ENCODE data around the gene TMEFF1.

TMEFF1 gene

DNA sequence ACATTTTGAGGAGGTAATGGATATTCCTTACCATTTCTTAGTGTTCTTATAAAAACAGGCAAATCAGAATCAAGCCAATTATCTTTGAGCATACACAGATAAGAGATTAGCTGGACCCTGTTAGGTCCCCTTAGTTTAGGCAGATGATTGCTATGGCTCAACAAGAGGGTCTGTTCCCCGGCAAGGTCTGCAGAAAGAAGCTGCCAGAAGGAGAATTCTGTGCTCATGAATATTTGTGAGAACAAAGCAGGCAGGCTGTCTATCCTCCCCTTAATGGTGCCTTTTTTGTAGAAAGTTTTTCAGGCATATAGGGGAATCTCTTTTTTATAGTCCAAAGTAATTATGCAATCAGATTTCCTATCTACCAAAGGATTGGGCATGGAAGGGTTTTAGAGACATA, 132.5 kb downstream of the TMEFF1 start:
- DNase-seq (ENCODE audit: low spot score), result no peak

DNA sequence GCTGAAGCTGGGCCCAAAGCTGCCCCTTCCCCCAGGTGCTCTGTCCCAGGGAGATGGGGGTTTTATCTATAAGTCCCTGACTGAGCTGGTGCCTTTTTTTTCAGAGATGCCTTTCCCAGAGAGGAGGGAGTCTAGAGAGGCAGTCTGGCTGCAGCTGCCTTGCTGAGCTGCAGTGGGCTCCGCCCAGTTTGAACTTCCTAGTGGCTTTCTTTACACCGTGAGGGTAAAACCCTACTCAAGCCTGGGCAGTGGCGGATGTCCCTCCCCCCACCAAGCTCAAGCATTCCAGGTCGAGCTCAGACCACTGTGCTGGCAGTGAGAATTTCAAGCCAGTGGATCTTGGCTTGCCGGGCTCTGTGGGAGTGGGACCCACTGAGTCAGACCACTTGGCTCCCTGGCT, 146.2 kb downstream of the TMEFF1 start:
- DNase-seq (ENCODE audit: low spot score), result no peak

DNA sequence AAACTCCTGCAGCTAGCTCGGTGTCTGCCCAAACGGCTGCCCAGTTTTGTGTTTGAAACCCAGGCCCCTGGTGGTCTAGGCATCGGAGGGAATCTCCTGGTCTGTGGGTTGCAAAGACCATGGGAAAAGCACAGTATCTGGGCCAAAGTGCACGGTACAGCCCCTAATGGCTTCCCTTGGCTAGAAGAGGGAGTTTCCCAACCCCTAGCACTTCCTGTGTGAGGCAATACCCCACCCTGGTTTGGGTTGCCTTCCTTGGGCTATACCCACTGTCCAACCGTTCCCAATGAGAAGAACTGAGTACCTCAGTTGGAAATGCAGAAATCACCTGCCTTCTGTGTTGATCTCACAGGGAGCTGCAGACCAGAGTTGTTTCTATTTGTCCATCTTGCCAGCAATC, 146.7 kb downstream of the TMEFF1 start:
- no peak for DNase-seq (ENCODE audit: low spot score)

DNA sequence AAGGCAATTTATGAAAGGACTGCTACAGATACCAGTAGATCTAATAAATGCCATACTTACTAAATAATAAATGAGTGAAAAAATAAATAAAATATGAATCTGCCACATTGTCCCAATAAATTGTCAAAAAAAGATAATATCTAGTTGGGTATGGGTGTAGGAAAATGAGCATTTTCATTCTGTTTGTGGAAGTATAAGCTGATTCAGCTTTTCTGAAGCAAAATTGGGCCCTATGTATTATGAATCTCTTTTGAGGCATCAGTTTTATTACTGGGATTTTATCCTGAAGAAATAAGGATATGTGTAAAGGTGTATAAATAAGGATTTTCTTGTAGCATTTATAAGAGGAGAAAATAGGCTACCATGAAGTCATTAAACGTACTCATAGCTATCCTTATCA, 151.0 kb downstream of the TMEFF1 start:
- no peak for DNase-seq (ENCODE audit: low spot score)

DNA sequence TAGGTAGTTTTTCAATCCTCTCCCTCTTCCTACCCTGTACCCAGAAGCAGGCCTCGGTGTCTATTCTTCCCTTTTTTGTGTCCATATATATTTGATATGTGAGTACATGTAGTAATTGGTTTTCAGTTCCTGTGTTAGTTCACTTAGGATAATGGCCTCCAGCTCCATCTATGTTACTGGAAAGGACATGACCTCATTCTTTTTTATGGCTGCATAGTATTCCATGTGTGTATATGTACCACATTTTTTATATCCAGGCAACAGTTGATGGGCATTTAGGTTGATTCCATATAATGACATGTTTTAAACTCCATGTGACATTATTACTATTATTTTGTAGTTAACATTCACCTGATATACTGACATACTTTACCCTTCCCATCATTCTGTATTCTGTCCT, 154.0 kb downstream of the TMEFF1 start:
- DNase-seq (ENCODE audit: low spot score), result no peak

All from left forelimb (tissue), 1 donor.